Natural killer cell (primary cell): ENCODE measurements around the gene KLRD1. TPM values are rescaled to one million over a fixed set of nuclear protein-coding genes. Genes with fewer than 3 reads are reported as not detected.
A peak's percentile ranks its signal among the peaks of the same experiment; 100 is the strongest.

Experiments used
- ATAC-seq, 3 donors: fragments of 150-1000 bp in 2 of 3; fragments of 200-7000 bp in 1 of 3; cut with Tn5 transposase; 1 replicate in 1 of 3; 2 replicates in 2 of 3; pipeline ENCODE4 v1.10.0; 2021; ENCODE audit warnings: mild to moderate bottlenecking in 2 of 3, moderate library complexity in 2 of 3
- DNase-seq, 2 donors: peaks; one replicate each; pipeline versions ENCODE4 v3.0.0 to v3.0.0-alpha.2; 2013 to 2021; ENCODE audit warnings: mixed read lengths in 1 of 2
- H3K27ac ChIP-seq: one replicate; pipeline ENCODE4 v1.5.1; 2013; ENCODE audit warnings: mild to moderate bottlenecking, low read length
- H3K27me3 ChIP-seq: one replicate; pipeline ENCODE4 v1.6.1; 2013; ENCODE audit warnings: low read length; ENCODE audit not compliant: control insufficient read depth, insufficient read depth
- H3K36me3 ChIP-seq: one replicate; pipeline ENCODE4 v1.6.1; 2013; ENCODE audit warnings: low read length; ENCODE audit not compliant: control insufficient read depth, insufficient read depth
- H3K4me1 ChIP-seq: one replicate; pipeline ENCODE4 v1.6.1; 2013; ENCODE audit warnings: low read length; ENCODE audit not compliant: control insufficient read depth, insufficient read depth
- H3K4me3 ChIP-seq: one replicate; pipeline ENCODE4 v1.5.1; 2013; ENCODE audit warnings: low read length
- H3K9me3 ChIP-seq: one replicate; pipeline ENCODE4 v1.6.1; 2013; ENCODE audit warnings: low read length; ENCODE audit not compliant: control insufficient read depth, insufficient read depth
- H3K27ac Mint-ChIP-seq, 2 donors: one replicate each; pipeline ENCODE4 v1.8.0; 2022; ENCODE audit warnings: mild to moderate bottlenecking in 2 of 2, mixed read lengths in 2 of 2, moderate library complexity in 1 of 2
- H3K27me3 Mint-ChIP-seq, 2 donors: one replicate each; pipeline ENCODE4 v1.8.0; 2022; ENCODE audit warnings: low read depth in 2 of 2, mixed read lengths in 2 of 2
- H3K36me3 Mint-ChIP-seq: one replicate; pipeline ENCODE4 v1.8.0; 2022; ENCODE audit warnings: mixed read lengths
- H3K4me1 Mint-ChIP-seq, 2 donors: one replicate each; pipeline ENCODE4 v1.8.0; 2022; ENCODE audit warnings: mixed read lengths in 2 of 2
- H3K4me3 Mint-ChIP-seq: one replicate; pipeline ENCODE4 v1.8.0; 2022; ENCODE audit warnings: mild to moderate bottlenecking, moderate library complexity, mixed read lengths
- H3K9me3 Mint-ChIP-seq, 2 donors: one replicate each; pipeline ENCODE4 v1.8.0; 2022; ENCODE audit warnings: mixed read lengths in 2 of 2
- CTCF ChIP-seq: fragments of 200-600 bp; IDR thresholded peaks from one replicate; pipeline ENCODE4 v1.8.0; 2022; ENCODE audit warnings: antibody characterized with exemption
- WGBS: methylation state at CpG from one replicate; pipeline ENCODE4 v1.1.7; 2013; ENCODE audit warnings: missing lambda C conversion rate; ENCODE audit not compliant: insufficient coverage; 5-methylcytosine and 5-hydroxymethylcytosine counted together
- intact Hi-C: fragments of 100-400 bp; cut with micrococcal nuclease; formaldehyde crosslinking; loops from one replicate; pipeline ENCODE4 v1.14.2; 2022
- total RNA-seq, 4 donors: library from RNA; stranded (reverse); fragments of 120-200 nt in 1 of 4; gene quantifications; one replicate each; pipeline versions ENCODE4 v1.2.3 to v1.2.4, GENCODE V29; 2013 to 2022

Gene KLRD1
- total RNA-seq, 3 donors from 2014 or later (not counting 1 experiment from before 2014, with no cell fraction given): 568 to 782 (median 688) TPM

GRCh38 chr12:10304161-10304574 lies 3.5 kb upstream of the KLRD1 start:
- Mint-ChIP-seq H3K27ac (peak overlapping the region; percentile 97 to 100), H3K4me1 (peaks cover 86 to 96% of the 10 kb centered on the region in 2 donors), H3K4me3 (peak overlapping the region; percentile 95), H3K9me3 (no peaks in the 10 kb centered on the region), H3K36me3 (peaks cover 14% of the 10 kb centered on the region), H3K27me3 (no peaks in the 10 kb centered on the region)
- Histone ChIP-seq H3K27me3 (no peaks in the 10 kb centered on the region), H3K36me3 (peaks cover 2% of the 10 kb centered on the region), H3K9me3 (peaks cover 3% of the 10 kb centered on the region), H3K27ac (peak overlapping the region; percentile 84), H3K4me1 (peaks cover 30% of the 10 kb centered on the region), H3K4me3 (peak overlapping the region; percentile 87)
- intact Hi-C loops: loop anchor here (1.0 to 10.0 kb wide), 4 partner anchors 11 to 439 kb away; partner anchors contain the start of genes CLEC2B and STYK1
- ATAC-seq: peak; percentile 50 to 77 (median 69)
- peak; percentile 37 to 67 for DNase-seq
- TF ChIP-seq CTCF: no peak
- 43% methylated on average over 2 of the region's 3 CpGs for WGBS

- Histone ChIP-seq H3K27ac (peak overlapping the region; percentile 84), H3K4me3 (peak overlapping the region; percentile 87), H3K27me3 (no peaks in the 10 kb centered on the region), H3K4me1 (peaks cover 30% of the 10 kb centered on the region), H3K36me3 (peaks cover 15% of the 10 kb centered on the region), H3K9me3 (peaks cover 3% of the 10 kb centered on the region)
- DNase-seq (peak in 1 of 2 donors; percentile 64), ATAC-seq (peak; percentile 45 to 73 (median 49))
- no peak for TF ChIP-seq CTCF
- 61% methylated on average over 5 of the region's 5 CpGs for WGBS
- Mint-ChIP-seq H3K4me3 (peak overlapping the region; percentile 95), H3K36me3 (peaks cover 24% of the 10 kb centered on the region), H3K27me3 (no peaks in the 10 kb centered on the region), H3K9me3 (no peaks in the 10 kb centered on the region), H3K4me1 (peaks cover 83 to 94% of the 10 kb centered on the region in 2 donors), H3K27ac (peak overlapping the region; percentile 97 to 100)
- intact Hi-C loops: loop anchor here (1.0 to 10.0 kb wide), 5 partner anchors 62 to 658 kb away; partner anchors contain the start of genes CLEC2B and KLRC1
Measured at GRCh38 chr12:10305411-10305810, 2.3 kb upstream of the KLRD1 start.

DNA sequence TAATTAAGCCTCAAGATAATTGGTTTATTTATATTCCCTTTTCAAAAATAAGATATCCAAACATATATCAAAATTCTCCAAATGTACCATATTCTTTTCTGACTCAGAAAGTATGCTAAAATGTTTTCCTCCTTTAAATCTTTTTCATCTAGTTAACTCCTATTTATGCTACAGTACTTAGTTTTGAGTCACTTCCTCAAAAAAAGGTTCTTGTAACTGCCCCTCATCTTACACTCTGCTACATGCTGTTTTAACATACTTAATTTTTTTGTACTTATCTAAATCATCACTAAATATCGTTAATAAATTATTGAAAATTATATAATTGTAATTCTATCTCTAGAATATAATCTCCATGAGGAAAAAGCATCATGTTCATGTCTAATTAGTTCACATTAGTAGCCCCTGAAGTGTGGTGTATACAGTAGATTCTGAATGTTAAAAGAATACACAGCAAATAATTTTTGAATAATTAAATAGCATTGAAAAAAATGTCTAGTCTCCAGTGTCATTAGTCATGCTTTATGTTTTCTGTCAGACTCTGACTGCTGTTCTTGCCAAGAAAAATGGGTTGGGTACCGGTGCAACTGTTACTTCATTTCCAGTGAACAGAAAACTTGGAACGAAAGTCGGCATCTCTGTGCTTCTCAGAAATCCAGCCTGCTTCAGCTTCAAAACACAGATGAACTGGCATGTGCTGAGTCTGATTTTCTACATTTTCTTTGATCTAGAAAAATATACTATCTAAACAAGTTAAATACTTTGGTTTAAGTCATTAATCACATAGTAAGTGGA lies 3.5 kb downstream of the KLRD1 start:
- WGBS: 26% methylated on average over 3 of the region's 4 CpGs
- Mint-ChIP-seq H3K4me1 (peaks cover 51 to 66% of the 10 kb centered on the region in 2 donors), H3K4me3 (peak overlapping the region; percentile 95), H3K27me3 (no peaks in the 10 kb centered on the region), H3K36me3 (peaks cover 43% of the 10 kb centered on the region), H3K9me3 (no peaks in the 10 kb centered on the region), H3K27ac (peak overlapping the region; percentile 97 to 100)
- H3K4me1 ChIP-seq: peaks cover 22% of the 10 kb centered on the region
- peak in 1 of 2 donors; percentile 25 for DNase-seq
- H3K27ac ChIP-seq: peak overlapping the region; percentile 84
- peak in 1 of 3 donors; percentile 25 for ATAC-seq
- peak overlapping the region; percentile 87 for H3K4me3 ChIP-seq
- no peaks in the 10 kb centered on the region for H3K9me3 ChIP-seq
- peaks cover 66% of the 10 kb centered on the region for H3K36me3 ChIP-seq
- no peak for TF ChIP-seq CTCF
- H3K27me3 ChIP-seq: no peaks in the 10 kb centered on the region
- intact Hi-C loops: loop anchor here (2.0 to 5.0 kb wide), 2 partner anchors 34 to 74 kb away; no protein-coding TSS in a partner anchor
